ENCODE results near the gene COPRS.
"Not testable (repeated sequence)": the region's sequence is repeated elsewhere in the genome, so short reads cannot be mapped to it uniquely, and the experiment has no call there.

COPRS gene

GRCh38 chr17:31843070-31843745, 15.8 kb downstream of the COPRS start:
- DNase-seq: no peak

GRCh38 chr17:31842195-31843069, 16.6 kb downstream of the COPRS start:
- DNase-seq: peak; percentile 68

DNA sequence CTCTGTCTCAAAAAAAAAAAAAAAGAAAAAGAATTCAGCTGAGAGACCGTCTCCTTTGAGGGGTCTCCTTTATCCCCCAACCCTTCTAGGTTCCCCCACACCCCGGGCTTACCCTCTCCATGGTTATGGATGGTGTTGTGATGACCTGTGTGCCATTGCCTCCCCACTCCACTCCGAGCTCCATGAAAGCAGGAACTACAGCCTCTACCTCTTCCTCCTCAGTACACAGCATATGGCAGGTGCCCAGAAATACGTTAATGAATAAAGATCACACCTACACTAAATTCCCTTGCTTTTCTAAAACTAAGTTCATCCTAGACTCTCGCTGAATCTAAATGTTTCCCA, 17.2 kb downstream of the COPRS start:
- DNase-seq: no peak

GRCh38 chr17:31838636-31839225, 20.3 kb downstream of the COPRS start:
- DNase-seq: no peak

DNA sequence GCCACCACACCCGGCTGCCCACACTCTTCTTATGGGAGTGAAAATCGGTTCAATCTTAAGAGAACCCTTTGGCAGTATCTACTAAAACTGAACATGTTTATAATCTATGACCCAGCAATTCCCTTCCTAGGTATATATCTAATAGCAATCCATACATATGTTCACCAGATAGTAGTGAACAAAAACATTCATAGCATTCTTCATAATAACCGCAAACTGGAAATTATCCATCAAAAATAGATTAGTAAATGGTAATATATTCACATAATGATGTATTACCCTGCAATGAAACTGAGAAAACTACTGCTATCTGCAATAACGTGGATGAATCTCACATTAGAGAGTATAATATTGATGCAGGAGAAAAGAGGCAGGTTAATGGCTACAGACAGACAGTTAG, 23.1 kb downstream of the COPRS start:
- DNase-seq: no peak

- DNase-seq: no peak
These were observed 24.6 kb downstream of the COPRS start for GRCh38 chr17:31834448-31834847.

- DNase-seq: no peak
These were observed 26.3 kb downstream of the COPRS start for GRCh38 chr17:31832746-31833145.

GRCh38 chr17:31830971-31831858, 27.8 kb downstream of the COPRS start:
- no peak for DNase-seq

- no peak for DNase-seq
These were observed 29.4 kb downstream of the COPRS start for GRCh38 chr17:31829649-31830048.

- not testable (repeated sequence) for DNase-seq
These were observed 30.1 kb downstream of the COPRS start for GRCh38 chr17:31828955-31829354.

- no peak for DNase-seq
These were observed 32.9 kb downstream of the COPRS start for GRCh38 chr17:31825961-31826691.

DNA sequence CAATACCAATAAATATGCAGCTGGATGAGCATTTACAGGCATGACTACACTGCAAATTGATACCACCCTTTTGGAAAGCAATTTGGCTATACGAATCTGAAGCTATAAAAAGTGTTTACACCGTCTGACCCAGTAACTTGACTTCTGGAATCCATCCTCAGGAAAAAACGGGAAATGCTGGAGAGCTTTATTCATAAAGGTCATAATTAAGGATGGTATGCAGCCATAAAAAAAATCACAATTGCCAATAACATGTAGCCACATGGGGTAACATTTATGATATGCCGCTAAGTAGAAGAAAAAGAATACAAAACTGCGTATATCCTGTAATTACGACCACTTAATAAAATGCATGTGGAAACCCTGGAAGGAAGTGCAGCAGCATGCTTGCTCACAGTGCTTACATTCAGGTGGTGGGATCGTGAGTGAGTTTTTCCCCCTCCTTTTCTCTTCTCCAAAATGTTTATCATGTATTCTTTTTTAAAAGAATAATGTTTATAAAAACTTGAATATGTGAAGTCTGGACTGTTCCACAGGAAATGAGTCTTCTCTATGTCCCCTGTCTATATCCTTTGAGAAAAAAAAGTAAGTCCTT, 34.2 kb downstream of the COPRS start:
- no peak for DNase-seq

GRCh38 chr17:31823014-31823413, 36.0 kb downstream of the COPRS start:
- no peak for DNase-seq

DNA sequence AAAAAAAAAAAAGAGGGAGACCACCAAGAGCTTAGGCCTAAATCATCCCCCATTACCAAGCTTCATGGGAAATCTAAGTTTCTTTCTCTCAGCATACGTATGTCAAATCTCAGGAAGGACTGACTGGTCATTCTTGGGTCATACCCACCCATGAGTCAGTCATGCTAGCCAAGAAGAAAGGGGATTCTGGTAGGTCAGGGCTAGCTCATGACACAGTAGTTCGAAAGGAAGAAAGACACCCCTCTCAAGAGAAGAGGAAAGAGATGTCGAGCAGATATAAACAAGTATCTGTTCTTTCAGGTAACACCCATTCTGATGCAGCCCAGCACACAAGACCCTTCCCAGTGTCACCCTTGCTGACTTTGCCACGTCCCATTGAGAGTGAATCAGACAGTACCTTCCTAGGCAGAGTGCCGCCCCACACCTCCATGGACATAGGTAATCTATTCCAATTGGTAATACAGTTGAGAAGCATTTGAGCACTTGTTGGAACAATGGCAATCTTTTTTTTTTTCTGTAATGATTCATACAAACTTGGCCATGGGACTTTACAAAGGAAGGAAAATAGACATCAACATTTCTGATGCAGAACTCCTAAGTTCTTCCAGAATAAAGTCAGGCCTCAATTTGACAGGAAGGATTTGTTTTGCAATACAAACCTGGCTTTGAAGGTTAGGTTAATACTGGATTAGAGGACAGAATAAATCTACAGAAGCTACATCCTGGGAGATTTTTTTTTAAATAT, 38.2 kb downstream of the COPRS start:
- no peak for DNase-seq

DNA sequence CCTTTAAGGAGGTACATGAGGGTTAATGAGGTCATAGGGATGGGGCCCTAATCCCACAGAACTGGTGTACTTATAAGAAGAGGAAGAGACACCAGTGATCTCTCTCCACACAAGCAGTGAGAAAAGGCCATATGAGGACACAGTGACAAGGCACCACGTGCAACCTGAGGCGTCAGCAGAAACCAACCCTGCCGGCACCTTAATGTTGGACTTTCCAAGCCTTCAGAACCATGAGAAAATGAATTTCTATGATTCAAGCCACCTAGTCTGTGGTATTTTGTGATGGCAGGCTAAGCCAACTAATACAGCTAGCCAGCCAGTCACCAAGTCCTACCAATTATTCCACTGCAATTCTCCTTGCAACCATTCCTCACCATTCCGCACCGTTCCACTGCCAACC, 39.5 kb downstream of the COPRS start:
- DNase-seq: no peak

DNA sequence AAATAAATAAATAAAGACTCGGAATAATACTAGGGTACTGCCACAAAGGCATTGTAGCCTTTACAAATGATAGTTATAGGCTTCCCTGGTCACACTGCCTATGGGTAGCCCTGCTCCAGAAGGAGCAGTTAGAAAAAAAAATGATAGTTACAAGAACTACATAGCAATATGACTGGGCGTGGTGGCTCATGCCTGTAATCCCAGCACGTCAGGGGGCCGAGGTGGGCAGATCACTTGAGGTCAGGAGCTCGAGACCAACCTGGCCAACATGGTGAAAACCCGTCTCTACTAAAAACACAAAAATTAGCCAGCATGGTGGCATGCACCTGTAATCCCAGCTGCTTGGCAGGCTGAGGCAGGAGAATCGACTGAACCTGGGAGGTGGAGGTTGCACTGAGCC, 40.2 kb downstream of the COPRS start:
- not testable (repeated sequence) for DNase-seq

GRCh38 chr17:31815212-31815730, 43.8 kb downstream of the COPRS start:
- no peak for DNase-seq

- DNase-seq: no peak
These were observed 47.9 kb downstream of the COPRS start for GRCh38 chr17:31811101-31811500.

DNA sequence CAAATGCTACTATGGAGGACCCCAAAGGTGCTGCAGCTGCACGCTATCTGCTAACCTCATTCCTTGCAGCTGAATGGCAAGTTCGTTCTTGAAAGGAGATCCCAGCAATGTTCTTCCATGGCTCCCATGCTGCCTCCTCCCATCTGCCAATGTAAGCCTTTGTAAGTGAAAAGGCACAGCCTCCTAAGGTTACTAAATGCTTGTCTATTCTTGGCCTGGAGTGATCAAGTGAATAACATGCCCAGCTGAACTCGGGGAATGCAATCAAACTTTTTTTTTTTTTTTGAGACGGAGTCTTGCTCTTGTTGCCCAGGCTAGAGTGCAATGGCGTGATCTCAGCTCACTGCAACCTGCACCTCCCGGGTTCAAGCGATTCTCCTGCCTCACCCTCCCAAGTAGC, 49.2 kb downstream of the COPRS start:
- not testable (repeated sequence) for DNase-seq

DNA sequence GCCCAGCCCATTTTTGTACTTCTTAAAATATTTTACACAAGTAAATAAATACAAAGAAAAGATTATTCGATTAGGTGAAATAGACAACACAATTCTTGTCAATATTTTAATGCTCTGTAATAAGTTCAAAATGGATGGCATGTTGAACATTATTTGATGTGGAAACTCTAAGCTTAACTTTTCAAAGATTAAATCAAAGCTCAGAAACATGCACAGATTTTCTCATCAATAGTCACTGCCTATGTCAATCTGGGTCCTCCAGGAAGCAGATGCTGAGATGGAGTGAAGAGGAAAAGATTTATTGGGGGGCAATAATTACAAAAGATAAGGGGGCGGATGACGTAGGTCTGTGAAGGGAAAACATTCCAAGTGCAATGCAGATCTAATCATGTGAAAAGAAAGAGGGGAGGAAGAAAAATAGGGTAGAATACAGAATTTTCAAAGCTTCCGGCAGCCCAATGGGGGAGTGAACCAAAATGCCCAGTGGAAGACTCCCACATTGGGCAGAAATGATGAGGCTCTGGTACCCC, 50.5 kb downstream of the COPRS start:
- DNase-seq: no peak

DNA sequence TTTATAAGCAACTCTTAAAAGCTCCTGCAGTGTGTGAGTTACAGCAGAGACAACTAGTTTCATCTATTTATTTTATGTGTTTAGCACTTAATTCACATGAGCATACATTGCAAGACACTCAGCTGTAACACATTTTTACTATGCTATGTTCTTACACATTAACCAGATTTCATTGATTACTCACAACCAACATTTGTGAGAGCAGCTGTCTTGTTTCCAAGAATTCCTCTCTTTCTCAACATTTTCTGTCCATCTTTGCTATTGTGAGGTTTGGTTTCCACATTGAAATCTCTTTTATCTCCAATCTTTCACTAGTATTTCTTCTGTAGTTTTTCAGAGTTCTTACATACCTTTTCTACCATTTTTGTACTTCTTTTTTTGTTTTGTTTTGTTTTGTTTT, 51.2 kb downstream of the COPRS start:
- DNase-seq: no peak
